ENCODE results near the gene SPDYE18. TPM values are rescaled to one million over a fixed set of nuclear protein-coding genes. Genes with fewer than 3 reads are reported as not detected.
"Not testable (repeated sequence)": the region's sequence is repeated elsewhere in the genome, so short reads cannot be mapped to it uniquely, and the experiment has no call there.

The SPDYE18 gene, protein sequence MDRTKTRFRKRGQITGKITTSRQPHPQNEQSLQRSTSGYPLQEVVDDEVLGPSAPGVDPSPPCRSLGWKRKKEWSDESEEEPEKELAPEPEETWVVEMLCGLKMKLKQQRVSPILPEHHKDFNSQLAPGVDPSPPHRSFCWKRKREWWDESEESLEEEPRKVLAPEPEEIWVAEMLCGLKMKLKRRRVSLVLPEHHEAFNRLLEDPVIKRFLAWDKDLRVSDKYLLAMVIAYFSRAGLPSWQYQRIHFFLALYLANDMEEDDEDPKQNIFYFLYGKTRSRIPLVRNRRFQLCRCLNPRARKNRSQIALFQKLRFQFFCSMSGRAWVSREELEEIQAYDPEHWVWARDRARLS
- 1.5 TPM for total RNA-seq
- long read RNA-seq, partial matches to known transcripts: 0 of 32 reads
- long read RNA-seq, other reads (novel, unspliced or antisense): 32 of 32 reads

GRCh38 chr7:77062557-77062956, at the start of gene SPDYE18:
TSS of gene SPDYE18 (minus strand) at chr7:77062558. CDS start at chr7:77060512, 2,046 bp downstream.
- ATAC-seq; H3K36me3 ChIP-seq; H3K4me3 ChIP-seq; H3K27me3 ChIP-seq (ENCODE audit: low read depth); intact Hi-C loops (cut with DNase I); H3K4me1 ChIP-seq; H3K9me3 ChIP-seq; H3K27ac ChIP-seq; DNase-seq: not testable (repeated sequence)

GRCh38 chr7:77108362-77108761, 46.0 kb upstream of the SPDYE18 start:
- intact Hi-C loops (cut with DNase I); H3K4me3 ChIP-seq; DNase-seq; H3K9me3 ChIP-seq; H3K27me3 ChIP-seq (ENCODE audit: low read depth); H3K27ac ChIP-seq; ATAC-seq; H3K4me1 ChIP-seq: not testable (repeated sequence)
- peaks cover 14% of the 10 kb centered on the region for H3K36me3 ChIP-seq

DNA sequence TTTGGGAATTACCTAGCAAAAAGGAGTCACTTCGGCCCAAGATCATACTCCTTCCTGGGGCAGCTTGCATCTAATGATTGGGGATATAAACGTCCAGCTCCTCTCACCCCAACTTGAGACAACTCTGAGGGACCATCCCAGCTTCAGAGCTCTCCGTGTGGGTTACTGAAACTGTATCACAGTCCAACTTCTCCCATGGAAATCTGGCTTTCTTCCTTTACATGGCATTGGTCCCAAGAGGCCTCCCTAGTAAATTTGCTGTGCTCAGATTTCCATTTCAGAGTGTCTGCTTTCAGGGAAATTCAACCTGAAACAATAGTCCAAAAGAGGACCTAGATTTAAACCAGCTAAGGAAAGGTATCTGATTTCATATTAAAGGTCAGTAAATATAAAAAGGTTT, 45.3 kb upstream of the SPDYE18 start:
- H3K4me3 ChIP-seq; H3K4me1 ChIP-seq; H3K27me3 ChIP-seq (ENCODE audit: low read depth); ATAC-seq; H3K9me3 ChIP-seq; intact Hi-C loops (cut with DNase I); DNase-seq; H3K27ac ChIP-seq: not testable (repeated sequence)
- H3K36me3 ChIP-seq: peaks cover 14% of the 10 kb centered on the region

GRCh38 chr7:77105904-77106303, 43.5 kb upstream of the SPDYE18 start:
- H3K9me3 ChIP-seq; intact Hi-C loops (cut with DNase I); DNase-seq; H3K4me1 ChIP-seq; H3K27ac ChIP-seq; H3K27me3 ChIP-seq (ENCODE audit: low read depth); H3K4me3 ChIP-seq; ATAC-seq: not testable (repeated sequence)
- peaks cover 14% of the 10 kb centered on the region for H3K36me3 ChIP-seq

- H3K36me3 ChIP-seq; H3K9me3 ChIP-seq; H3K4me3 ChIP-seq; DNase-seq; ATAC-seq; H3K27me3 ChIP-seq (ENCODE audit: low read depth); H3K27ac ChIP-seq; H3K4me1 ChIP-seq; intact Hi-C loops (cut with DNase I): not testable (repeated sequence)
Measured at GRCh38 chr7:77102671-77103070, 40.3 kb upstream of the SPDYE18 start.

DNA sequence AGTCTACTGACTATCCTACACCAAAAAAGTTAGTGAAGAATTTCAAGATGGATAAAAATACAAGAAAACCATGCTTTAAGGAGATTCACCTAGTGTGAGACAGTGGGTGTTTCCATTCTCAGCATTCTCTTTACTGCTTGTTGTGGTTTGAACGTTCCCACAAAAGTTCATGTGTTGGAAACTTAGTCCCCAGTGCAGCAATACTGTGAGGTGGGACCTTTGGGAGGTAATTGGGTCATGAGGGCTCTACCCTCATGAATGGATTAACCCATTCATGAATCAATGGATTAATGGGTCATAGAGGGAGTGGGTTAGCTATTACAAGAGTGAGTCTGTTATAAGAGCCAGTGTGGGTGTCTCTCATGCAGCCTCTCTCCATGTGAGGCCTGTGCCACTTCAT, 38.8 kb upstream of the SPDYE18 start:
- intact Hi-C loops (cut with DNase I): not testable (repeated sequence)

GRCh38 chr7:77100501-77100900, 38.1 kb upstream of the SPDYE18 start:
- H3K27ac ChIP-seq; H3K4me1 ChIP-seq; ATAC-seq; DNase-seq; H3K27me3 ChIP-seq (ENCODE audit: low read depth); H3K36me3 ChIP-seq; H3K4me3 ChIP-seq; intact Hi-C loops (cut with DNase I); H3K9me3 ChIP-seq: not testable (repeated sequence)

More for the DNA sequence above, 38.8 kb upstream of the SPDYE18 start:
- not testable (repeated sequence) for H3K4me1 ChIP-seq; H3K9me3 ChIP-seq; H3K27ac ChIP-seq; ATAC-seq; DNase-seq; H3K4me3 ChIP-seq; H3K27me3 ChIP-seq (ENCODE audit: low read depth); H3K36me3 ChIP-seq

- H3K27ac ChIP-seq; H3K4me3 ChIP-seq; intact Hi-C loops (cut with DNase I); H3K27me3 ChIP-seq (ENCODE audit: low read depth); ATAC-seq; H3K4me1 ChIP-seq; H3K9me3 ChIP-seq; H3K36me3 ChIP-seq; DNase-seq: not testable (repeated sequence)
Measured at GRCh38 chr7:77092301-77092700, 29.9 kb upstream of the SPDYE18 start.

- H3K9me3 ChIP-seq; DNase-seq; intact Hi-C loops (cut with DNase I); H3K27ac ChIP-seq; H3K27me3 ChIP-seq (ENCODE audit: low read depth); H3K4me1 ChIP-seq; H3K36me3 ChIP-seq; H3K4me3 ChIP-seq; ATAC-seq: not testable (repeated sequence)
Measured at GRCh38 chr7:77082192-77082591, 19.8 kb upstream of the SPDYE18 start.

- intact Hi-C loops (cut with DNase I); ATAC-seq: not testable (repeated sequence)
Measured at GRCh38 chr7:77080236-77080635, 17.9 kb upstream of the SPDYE18 start.

DNA sequence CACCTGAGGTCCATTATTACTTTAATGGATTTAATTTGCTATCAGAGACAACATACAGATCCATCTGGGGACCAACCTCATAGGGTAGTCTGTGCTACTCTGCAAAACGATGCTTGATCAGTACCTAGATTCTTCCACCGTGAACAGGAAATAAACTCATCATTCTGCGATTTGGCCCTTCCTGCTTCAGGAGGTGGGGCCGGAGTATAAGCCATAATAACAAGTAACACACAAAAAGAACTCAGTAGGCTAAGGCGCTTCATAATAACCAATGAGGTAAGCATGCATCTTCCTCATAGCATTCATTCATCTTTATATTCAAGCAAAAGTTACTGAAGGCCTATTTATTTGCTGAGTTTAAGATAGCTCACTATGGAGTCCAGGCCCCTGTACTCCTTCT, 17.3 kb upstream of the SPDYE18 start:
- H3K36me3 ChIP-seq; intact Hi-C loops (cut with DNase I); H3K4me3 ChIP-seq; H3K4me1 ChIP-seq; H3K9me3 ChIP-seq; H3K27me3 ChIP-seq (ENCODE audit: low read depth); ATAC-seq; H3K27ac ChIP-seq; DNase-seq: not testable (repeated sequence)

More at GRCh38 chr7:77080236-77080635, 17.9 kb upstream of the SPDYE18 start:
- not testable (repeated sequence) for H3K4me1 ChIP-seq; H3K36me3 ChIP-seq; H3K27ac ChIP-seq; DNase-seq; H3K9me3 ChIP-seq; H3K4me3 ChIP-seq; H3K27me3 ChIP-seq (ENCODE audit: low read depth)

DNA sequence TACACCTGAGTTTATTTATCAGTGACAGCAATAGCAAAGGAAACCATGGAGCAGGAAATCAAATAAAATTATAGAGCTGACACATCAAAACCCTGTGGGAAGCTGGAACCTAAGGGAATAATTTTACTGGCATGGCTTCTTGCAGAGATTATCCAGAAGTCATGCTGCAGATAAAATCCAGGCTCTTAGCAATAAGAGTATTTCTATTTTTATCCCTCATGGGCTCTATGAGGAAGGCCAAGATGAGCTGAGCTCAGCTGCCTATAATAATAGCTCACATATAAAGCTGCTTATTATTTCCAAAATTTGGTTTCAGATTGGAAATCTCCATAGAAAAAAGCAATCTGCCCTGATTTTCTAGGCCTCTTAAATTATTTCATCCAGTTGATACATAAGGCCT, 16.8 kb upstream of the SPDYE18 start:
- H3K36me3 ChIP-seq; H3K9me3 ChIP-seq; ATAC-seq; H3K27ac ChIP-seq; DNase-seq; H3K4me1 ChIP-seq; intact Hi-C loops (cut with DNase I); H3K4me3 ChIP-seq; H3K27me3 ChIP-seq (ENCODE audit: low read depth): not testable (repeated sequence)

DNA sequence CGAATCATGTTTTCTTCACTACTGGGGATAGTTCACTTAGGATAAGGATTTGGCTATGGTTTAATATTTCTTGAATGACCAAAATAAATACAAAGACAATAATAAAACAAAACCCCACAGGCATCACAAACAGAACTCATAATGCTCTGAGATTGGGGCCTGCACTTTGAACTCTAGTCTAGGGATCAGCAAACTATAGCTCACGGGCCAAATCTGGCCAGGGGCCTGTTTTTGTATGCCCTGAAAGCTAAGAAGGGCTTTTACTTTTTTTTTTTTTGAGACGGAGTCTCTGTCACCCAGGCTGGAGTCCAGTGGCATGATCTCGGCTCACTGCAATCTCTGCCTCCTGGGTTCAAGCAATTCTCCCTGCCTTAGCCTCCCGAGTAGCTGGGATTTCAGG, 14.7 kb upstream of the SPDYE18 start:
- ATAC-seq; H3K4me1 ChIP-seq; H3K4me3 ChIP-seq; H3K9me3 ChIP-seq; intact Hi-C loops (cut with DNase I); H3K27me3 ChIP-seq (ENCODE audit: low read depth); DNase-seq; H3K36me3 ChIP-seq; H3K27ac ChIP-seq: not testable (repeated sequence)

DNA sequence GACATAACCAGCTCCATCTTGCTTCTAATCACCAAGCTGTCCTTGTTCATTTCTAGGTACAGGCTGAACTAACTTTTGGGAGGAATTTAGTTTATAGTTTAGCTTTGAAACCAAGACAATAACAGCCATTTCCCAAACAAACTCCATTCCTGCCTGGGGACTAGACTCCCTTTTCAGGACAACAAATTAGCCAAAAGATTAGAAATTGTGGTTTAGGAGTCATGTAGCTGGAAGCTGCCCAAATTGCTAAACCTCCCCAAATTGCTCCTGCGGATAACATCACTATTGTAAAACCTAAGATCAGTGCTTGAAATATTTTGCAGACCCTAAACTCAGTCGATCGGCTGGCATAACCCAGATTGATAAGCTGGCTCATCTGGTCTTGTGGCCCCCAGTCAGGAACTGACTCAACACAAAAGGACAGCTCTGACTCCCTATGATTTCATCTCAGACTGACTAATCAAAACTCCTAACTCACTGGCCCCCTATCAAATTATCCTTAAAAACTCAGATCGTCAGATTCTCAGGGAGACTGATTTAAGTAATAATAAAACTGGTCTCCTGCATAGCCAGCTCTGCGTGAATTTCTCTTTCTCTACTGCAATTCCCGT, 12.5 kb upstream of the SPDYE18 start:
- DNase-seq; H3K4me3 ChIP-seq; H3K9me3 ChIP-seq; H3K27me3 ChIP-seq (ENCODE audit: low read depth); H3K4me1 ChIP-seq; ATAC-seq; intact Hi-C loops (cut with DNase I); H3K36me3 ChIP-seq; H3K27ac ChIP-seq: not testable (repeated sequence)

Measured in lower lobe of right lung (tissue), 2 donors.